K562 (cell line): ENCODE measurements around the gene ATP4B. TPM values are rescaled to one million over a fixed set of nuclear protein-coding genes. Genes with fewer than 3 reads are reported as not detected.

ENCODE experiments used
- ATAC-seq: fragments of 200-7000 bp; cut with Tn5 transposase; 3 replicates; pipeline ENCODE4 v1.9.1; 2020; ENCODE audit warnings: moderate library complexity
- BruUV-seq: library from RNA; stranded (reverse); fragments of 400-500 nt; replicated peaks from 2 replicates; lab custom pipeline; 2021; lab: Mats Ljungman, UMichigan
- CTCF ChIA-PET: fragments of 300-600 bp; formaldehyde crosslinking; extraction: SDS; loops from one replicate; lab custom pipeline; 2021; ENCODE audit warnings: low intra/inter-chr PET ratio; lab: Yijun Ruan, JAX
- POLR2A ChIA-PET: fragments of 300-600, 350-650 bp; sonication (Branson Sonifier 250); formaldehyde crosslinking; extraction: SDS; loops from one replicate; lab custom pipeline; 2021; ENCODE audit warnings: antibody characterized with exemption, inconsistent platforms; lab: Yijun Ruan, JAX
- DNase-seq, 4 experiments: peaks; one replicate each; pipeline versions ENCODE4 v3.0.0 to v3.0.0-alpha.2; 2011 to 2018; ENCODE audit warnings: low spot score in 3 of 4, mixed read lengths in 3 of 4; ENCODE audit errors: extremely low read depth in 1 of 4
- FAIRE-seq: peaks from 2 replicates; lab custom pipeline; 2011; peaks lifted over from hg19 to GRCh38; lab: Jason Lieb, UNC
- H2AFZ ChIP-seq: 2 replicates; pipeline ENCODE4 v1.6.0; 2011; ENCODE audit warnings: low read depth, low read length, control low read depth, inconsistent platforms
- H3K27ac ChIP-seq: fragments of 200-600 bp; 3 replicates; pipeline ENCODE4 v1.8.0; 2011; ENCODE audit warnings: low read depth, mild to moderate bottlenecking, control low read depth, inconsistent platforms, low read length, moderate library complexity, mixed read lengths; ENCODE audit errors: extremely low read depth
- H3K27me3 ChIP-seq, 2 experiments: fragments of 300-600 bp in 1 of 2; 2 replicates in 1 of 2; 3 replicates in 1 of 2; pipeline versions ENCODE4 v1.6.0 to v1.8.0; 2011; ENCODE audit warnings: inconsistent platforms in 2 of 2, low read length in 2 of 2, mild to moderate bottlenecking in 1 of 2, mixed read lengths in 1 of 2, moderate library complexity in 1 of 2; ENCODE audit not compliant: control insufficient read depth in 2 of 2, insufficient read depth in 2 of 2
- H3K36me3 ChIP-seq: fragments of 300-600 bp; 3 replicates; pipeline ENCODE4 v1.8.0; 2011; ENCODE audit warnings: mild to moderate bottlenecking, low read length, inconsistent platforms; ENCODE audit not compliant: control insufficient read depth, insufficient read depth
- H3K4me1 ChIP-seq, 2 experiments: fragments of 200-600 bp in 1 of 2; replicated peaks in 1 of 2; 2 replicates in 1 of 2; 3 replicates in 1 of 2; pipeline versions ENCODE4 v1.5.1 to v1.8.0; 2011; ENCODE audit warnings: inconsistent platforms in 2 of 2, low read length in 2 of 2, mild to moderate bottlenecking in 1 of 2, mixed read lengths in 1 of 2, moderate library complexity in 1 of 2; ENCODE audit not compliant: control insufficient read depth in 2 of 2, insufficient read depth in 2 of 2
- H3K4me2 ChIP-seq: 2 replicates; pipeline ENCODE4 v1.6.1; 2011; ENCODE audit warnings: low read length, control low read depth, inconsistent platforms, mixed read lengths; ENCODE audit not compliant: insufficient read depth
- H3K4me3 ChIP-seq: fragments of 200-600 bp; sonication (generic), shearing (Covaris generic); 2 replicates; pipeline ENCODE4 v1.5.1; 2016; ENCODE audit warnings: control low read depth, inconsistent platforms
- H3K79me2 ChIP-seq: fragments of 200-600 bp; 3 replicates; pipeline ENCODE4 v1.8.0; 2011; ENCODE audit warnings: low read length, inconsistent platforms; ENCODE audit not compliant: control insufficient read depth, insufficient read depth
- H3K9ac ChIP-seq, 2 experiments: 2 replicates each; pipeline versions ENCODE4 v1.6.0 to v1.6.1; 2011; ENCODE audit warnings: low read depth in 2 of 2, low read length in 2 of 2, control low read depth in 1 of 2, inconsistent platforms in 1 of 2, mild to moderate bottlenecking in 1 of 2, mixed read lengths in 1 of 2; ENCODE audit not compliant: insufficient read depth in 1 of 2
- H3K9me1 ChIP-seq: one replicate; pipeline ENCODE4 v1.6.0; 2011; ENCODE audit warnings: inconsistent platforms, mild to moderate bottlenecking, low read length, moderate library complexity; ENCODE audit not compliant: control insufficient read depth, insufficient read depth
- H3K9me3 ChIP-seq: replicated peaks from 2 replicates; pipeline ENCODE4 v1.5.1; 2011; ENCODE audit warnings: low read depth, low read length, inconsistent platforms; ENCODE audit not compliant: control insufficient read depth, insufficient read depth
- H4K20me1 ChIP-seq: replicated peaks from 2 replicates; pipeline ENCODE4 v1.6.1; 2011; ENCODE audit warnings: low read length, inconsistent platforms, mixed read lengths; ENCODE audit not compliant: control insufficient read depth, insufficient read depth
- ATF1 ChIP-seq, 2 experiments: fragments of 450-650 bp in 1 of 2; IDR thresholded peaks; 2 replicates each; pipeline ENCODE4 v1.6.1; 2016; ENCODE audit warnings: missing compliant biosample characterization in 1 of 2, missing genetic modification characterization in 1 of 2
- BRF1 ChIP-seq: IDR thresholded peaks from 3 replicates; pipeline ENCODE4 v1.6.1; 2011; ENCODE audit warnings: borderline replicate concordance, mild to moderate bottlenecking; ENCODE audit not compliant: insufficient read length; ENCODE audit errors: extremely low read depth
- HIVEP1 ChIP-seq: fragments of 250-450 bp; sonication (Bioruptor Pico); IDR thresholded peaks from 2 replicates; pipeline ENCODE4 v1.4.0; 2020; ENCODE audit warnings: mild to moderate bottlenecking
- KLF13 ChIP-seq: fragments of 450-650 bp; IDR thresholded peaks from 2 replicates; pipeline ENCODE4 v1.6.1; 2016; ENCODE audit warnings: missing genetic modification characterization, low read depth, mild to moderate bottlenecking, missing compliant biosample characterization, moderate library complexity, borderline replicate concordance
- LARP7 ChIP-seq: fragments of 450-650 bp; IDR thresholded peaks from 2 replicates; pipeline ENCODE4 v1.6.1; 2016
- MCM5 ChIP-seq: fragments of 450-650 bp; IDR thresholded peaks from 2 replicates; pipeline ENCODE4 v1.6.1; 2016; ENCODE audit warnings: low read depth
- NR3C1 ChIP-seq: sonication (generic); formaldehyde crosslinking; IDR thresholded peaks from 2 replicates; pipeline ENCODE4 v1.8.1; 2022; ENCODE audit warnings: missing genetic modification reagents
- SIN3A ChIP-seq, 2 experiments: fragments of 150-350 bp in 1 of 2; IDR thresholded peaks; 2 replicates each; pipeline ENCODE4 v1.6.1; 2011 to 2016; ENCODE audit warnings: borderline replicate concordance in 2 of 2, low read depth in 2 of 2, low read length in 2 of 2, mild to moderate bottlenecking in 2 of 2, moderate library complexity in 2 of 2; ENCODE audit not compliant: control insufficient read depth in 1 of 2
- SLC30A9 ChIP-seq: fragments of 250-450 bp; sonication (Bioruptor Pico); IDR thresholded peaks from 2 replicates; pipeline ENCODE4 v1.8.0; 2022; ENCODE audit warnings: mild to moderate bottlenecking, moderate library complexity
- SRSF1 ChIP-seq: fragments of 200-400 bp; formaldehyde crosslinking; IDR thresholded peaks from 2 replicates; pipeline ENCODE4 v1.6.1; 2017; ENCODE audit warnings: mild to moderate bottlenecking, low read depth, low read length, moderate library complexity
- TCFL5 ChIP-seq: fragments of 250-450 bp; sonication (Bioruptor Pico); conservative IDR thresholded peaks from 2 replicates; pipeline ENCODE4 v1.6.1; 2021; ENCODE audit warnings: mild to moderate bottlenecking, moderate library complexity, matching md5 sums
- TFAM ChIP-seq: fragments of 250-450 bp; sonication (Bioruptor Pico); conservative IDR thresholded peaks from 2 replicates; pipeline ENCODE4 v1.5.0; 2021; ENCODE audit warnings: mild to moderate bottlenecking, moderate library complexity
- ZKSCAN8 ChIP-seq: fragments of 200-800 bp; sonication (Bioruptor generic); IDR thresholded peaks from 2 replicates; pipeline ENCODE4 v1.6.1; 2016; ENCODE audit warnings: missing genetic modification characterization, missing compliant biosample characterization
- WGBS: fragments of 100-300 bp; shearing (Covaris generic); methylation state at CpG from one replicate; pipeline ENCODE4 v1.1.6; 2016; ENCODE audit warnings: low coverage, mixed read lengths; ENCODE audit not compliant: insufficient coverage; ENCODE audit errors: missing lambda C conversion rate; 5-methylcytosine and 5-hydroxymethylcytosine counted together
- in situ Hi-C: fragments of 300-500 bp; cut with MboI; formaldehyde crosslinking; loops from 4 replicates; pipeline ENCODE4 v1.15.0; 2018; ENCODE audit warnings: inconsistent platforms, mixed read lengths
- intact Hi-C: fragments of 100-400 bp; cut with micrococcal nuclease; formaldehyde crosslinking; loops from 2 replicates; pipeline ENCODE4 v1.14.2; 2022
- polyA plus RNA-seq, 8 experiments: library from polyadenylated mRNA; depleted of rRNA in 4 of 8; stranded (reverse) in 5 of 8; unstranded in 3 of 8; fragments of >200 nt; fragmentation: Nextera tagmentation in 2 of 8; fragmentation: Illumina TruSeq in 1 of 8; extraction: Ambion mirVana in 2 of 8; extraction: Trizol in 1 of 8; gene quantifications; 2 replicates each; pipeline versions ENCODE4 v1.2.1 to v1.2.3, GENCODE V29; 2011 to 2014; ENCODE audit warnings: inconsistent platforms in 1 of 8, missing spikeins in 1 of 8
- total RNA-seq, 7 experiments: library from RNA; depleted of rRNA in 6 of 7; stranded (reverse); fragments of >200 nt in 6 of 7; fragmentation: Illumina TruSeq in 2 of 7; extraction: Trizol in 2 of 7; gene quantifications; 2 replicates each; pipeline versions ENCODE4 v1.2.1 to v1.2.3, GENCODE V29; 2011 to 2021; ENCODE audit warnings: low replicate concordance in 1 of 7
- TF ChIP-seq, protein P1 (sequence below): IDR thresholded peaks from 2 replicates; pipeline ENCODE4 v1.6.1; 2016; ENCODE audit warnings: missing genetic modification characterization, missing compliant biosample characterization
- TF ChIP-seq, protein P2 (sequence below): sonication (generic); formaldehyde crosslinking; IDR thresholded peaks from 2 replicates; pipeline ENCODE4 v1.8.1; 2023; ENCODE audit warnings: mild to moderate bottlenecking, missing genetic modification reagents

ATP4B gene
- total and polyA plus RNA-seq, 9 of the 15 experiments (the other 6 are each of a cell fraction or from before 2014, with no cell fraction given), result not detected

DNA sequence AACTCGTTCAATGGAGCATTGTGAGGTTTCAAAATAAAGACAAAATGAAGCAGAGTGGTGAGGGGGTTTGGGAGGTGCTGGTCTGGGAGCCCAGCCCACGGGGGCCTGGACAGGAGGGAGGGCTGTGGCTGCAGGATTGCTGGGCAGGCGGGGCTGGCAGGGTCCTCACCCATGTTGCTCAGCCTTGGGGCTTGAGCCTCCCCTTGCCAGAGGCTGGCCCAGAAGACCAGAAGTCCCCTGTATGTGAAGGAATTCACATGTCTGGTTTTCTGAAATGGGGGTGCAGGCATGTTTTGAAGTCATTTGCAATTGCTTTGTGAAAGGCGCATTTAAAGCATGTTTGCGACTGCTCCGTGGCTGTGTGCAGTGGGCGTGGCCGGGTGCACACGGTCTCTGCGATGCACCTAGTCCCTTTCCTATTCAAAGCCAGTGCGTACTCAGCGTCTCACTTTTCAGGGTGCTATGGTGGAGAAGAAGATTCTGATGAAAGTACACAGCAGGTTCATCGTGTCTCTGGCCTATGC, 11.3 kb upstream of the ATP4B start:
- Histone ChIP-seq H3K9me3 (no peaks in the 10 kb centered on the region), H3K9me1 (no peaks in the 10 kb centered on the region), H3K79me2 (no peaks in the 10 kb centered on the region), H3K4me2 (no peak overlapping the region), H3K27me3 (peaks cover 21 to 52% of the 10 kb centered on the region in 2 experiments; a peak in 3 of 5 replicates), H3K27ac (no peak overlapping the region), H4K20me1 (no peaks in the 10 kb centered on the region), H3K4me3 (no peak overlapping the region), H3K9ac (no peak overlapping the region), H2AFZ (no peak overlapping the region), H3K4me1 (peaks cover 0 to 18% of the 10 kb centered on the region in 2 experiments; a peak in 2 of 5 replicates), H3K36me3 (no peaks in the 10 kb centered on the region)
- WGBS, result 4% methylated on average over 13 of the region's 13 CpGs
- ChIA-PET CTCF (no interaction called here), POLR2A (no interaction called here)
- FAIRE-seq (no peak), DNase-seq (no peak), ATAC-seq (no peak)
- intact Hi-C loops (no loop called here), in situ Hi-C loops (loop anchor here (10.0 kb wide), 1 partner anchor 56 kb away; no protein-coding TSS in a partner anchor)
- BruUV-seq, result no TSS peak
- TF ChIP-seq, protein P1, sequence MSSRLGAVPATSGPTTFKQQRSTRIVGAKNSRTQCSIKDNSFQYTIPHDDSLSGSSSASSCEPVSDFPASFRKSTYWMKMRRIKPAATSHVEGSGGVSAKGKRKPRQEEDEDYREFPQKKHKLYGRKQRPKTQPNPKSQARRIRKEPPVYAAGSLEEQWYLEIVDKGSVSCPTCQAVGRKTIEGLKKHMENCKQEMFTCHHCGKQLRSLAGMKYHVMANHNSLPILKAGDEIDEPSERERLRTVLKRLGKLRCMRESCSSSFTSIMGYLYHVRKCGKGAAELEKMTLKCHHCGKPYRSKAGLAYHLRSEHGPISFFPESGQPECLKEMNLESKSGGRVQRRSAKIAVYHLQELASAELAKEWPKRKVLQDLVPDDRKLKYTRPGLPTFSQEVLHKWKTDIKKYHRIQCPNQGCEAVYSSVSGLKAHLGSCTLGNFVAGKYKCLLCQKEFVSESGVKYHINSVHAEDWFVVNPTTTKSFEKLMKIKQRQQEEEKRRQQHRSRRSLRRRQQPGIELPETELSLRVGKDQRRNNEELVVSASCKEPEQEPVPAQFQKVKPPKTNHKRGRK (tag), result no peak
- no peak for TF ChIP-seq SIN3A (IDR thresholded peaks at IDR 0.05; ENCODE audit: borderline replicate concordance in 2 of 2, control insufficient read depth in 1 of 2, low read depth in 2 of 2, low read length in 2 of 2)
- TF ChIP-seq MCM5, result no peak
- TF ChIP-seq HIVEP1 (CRISPR knock-in tag), result no peak
- no peak for TF ChIP-seq BRF1
- TF ChIP-seq SRSF1, result no peak
- TF ChIP-seq SLC30A9 (CRISPR knock-in tag), result no peak
- TF ChIP-seq LARP7, result no peak
- no peak for TF ChIP-seq NR3C1 (CRISPR knock-in tag)
- TF ChIP-seq ZKSCAN8 (CRISPR knock-in tag), result no peak
- TF ChIP-seq TCFL5, result no peak
- TF ChIP-seq, protein P2, sequence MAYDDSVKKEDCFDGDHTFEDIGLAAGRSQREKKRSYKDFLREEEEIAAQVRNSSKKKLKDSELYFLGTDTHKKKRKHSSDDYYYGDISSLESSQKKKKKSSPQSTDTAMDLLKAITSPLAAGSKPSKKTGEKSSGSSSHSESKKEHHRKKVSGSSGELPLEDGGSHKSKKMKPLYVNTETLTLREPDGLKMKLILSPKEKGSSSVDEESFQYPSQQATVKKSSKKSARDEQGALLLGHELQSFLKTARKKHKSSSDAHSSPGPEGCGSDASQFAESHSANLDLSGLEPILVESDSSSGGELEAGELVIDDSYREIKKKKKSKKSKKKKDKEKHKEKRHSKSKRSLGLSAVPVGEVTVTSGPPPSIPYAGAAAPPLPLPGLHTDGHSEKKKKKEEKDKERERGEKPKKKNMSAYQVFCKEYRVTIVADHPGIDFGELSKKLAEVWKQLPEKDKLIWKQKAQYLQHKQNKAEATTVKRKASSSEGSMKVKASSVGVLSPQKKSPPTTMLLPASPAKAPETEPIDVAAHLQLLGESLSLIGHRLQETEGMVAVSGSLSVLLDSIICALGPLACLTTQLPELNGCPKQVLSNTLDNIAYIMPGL (CRISPR knock-in tag), result no peak
- no peak for TF ChIP-seq KLF13 (tag)
- TF ChIP-seq ATF1 (CRISPR knock-in tag; IDR thresholded peaks at IDR 0.05), result no peak
- no peak for TF ChIP-seq ATF1 (tag; IDR thresholded peaks at IDR 0.05)
- no peak for TF ChIP-seq TFAM (CRISPR knock-in tag)
